NCI-H128 (cell line): ENCODE results near the gene UBR2.
"Not testable (repeated sequence)": the region's sequence is repeated elsewhere in the genome, so short reads cannot be mapped to it uniquely, and the experiment has no call there.

Source experiments
- DNase-seq: peaks from one replicate; lab custom pipeline; 2025; ENCODE audit not compliant: unreplicated experiment; lab: John Stamatoyannopoulos, UW

Gene UBR2

GRCh38 chr6:42690872-42691271 is 127.0 kb downstream of the UBR2 start:
- DNase-seq = no peak

GRCh38 chr6:42692137-42692911 is 128.5 kb downstream of the UBR2 start:
- DNase-seq = no peak

- DNase-seq = no peak
These were observed 130.0 kb downstream of the UBR2 start for GRCh38 chr6:42693725-42694323.

GRCh38 chr6:42694586-42694985 is 130.8 kb downstream of the UBR2 start:
- DNase-seq = no peak

- DNase-seq = no peak
These were observed 132.9 kb downstream of the UBR2 start for GRCh38 chr6:42696526-42697267.

- no peak for DNase-seq
These were observed 133.4 kb downstream of the UBR2 start for GRCh38 chr6:42697268-42697655.

- no peak for DNase-seq
These were observed 134.4 kb downstream of the UBR2 start for GRCh38 chr6:42698217-42698616.

- DNase-seq = no peak
These were observed 138.4 kb downstream of the UBR2 start for GRCh38 chr6:42702200-42702599.

GRCh38 chr6:42702786-42703185 is 139.0 kb downstream of the UBR2 start:
- not testable (repeated sequence) for DNase-seq

GRCh38 chr6:42704251-42704936 is 140.6 kb downstream of the UBR2 start:
- no peak for DNase-seq

GRCh38 chr6:42704937-42705374 is 141.1 kb downstream of the UBR2 start:
- DNase-seq = no peak

GRCh38 chr6:42707595-42707994 is 143.8 kb downstream of the UBR2 start:
- no peak for DNase-seq

GRCh38 chr6:42708096-42708495 is 144.3 kb downstream of the UBR2 start:
- no peak for DNase-seq

- DNase-seq = no peak
These were observed 146.0 kb downstream of the UBR2 start for GRCh38 chr6:42709871-42710270.

GRCh38 chr6:42710316-42710715 is 146.5 kb downstream of the UBR2 start:
- DNase-seq = peak; percentile 14

- no peak for DNase-seq
These were observed 148.1 kb downstream of the UBR2 start for GRCh38 chr6:42711930-42712329.

GRCh38 chr6:42714098-42714761 is 150.4 kb downstream of the UBR2 start:
- DNase-seq = no peak

- no peak for DNase-seq
These were observed 152.0 kb downstream of the UBR2 start for GRCh38 chr6:42715871-42716270.

GRCh38 chr6:42720739-42721138 is 156.9 kb downstream of the UBR2 start:
- DNase-seq = no peak

- no peak for DNase-seq
These were observed 158.7 kb downstream of the UBR2 start, which contains the start of gene PRPH2 for GRCh38 chr6:42722497-42722896. Gene PRPH2, minus strand, starts transcription at chr6:42722597. Its CDS starts 263 bp downstream, at chr6:42722334.

GRCh38 chr6:42724825-42725224 is 161.0 kb downstream of the UBR2 start:
- DNase-seq = no peak
